ENCODE results near the gene SLC47A1.

The SLC47A1 gene

GRCh38 chr17:19590912-19591551 lies 57.4 kb downstream of the SLC47A1 start:
- H3K4me1 ChIP-seq (ENCODE audit: control insufficient read depth in 2 of 2, insufficient read depth in 2 of 2, low read length in 2 of 2): no peaks in the 10 kb centered on the region
- no peaks in the 10 kb centered on the region for H3K27me3 ChIP-seq (ENCODE audit: control insufficient read depth in 2 of 2, insufficient read depth in 2 of 2, low read length in 2 of 2)
- H3K9ac ChIP-seq (ENCODE audit: low read depth in 1 of 2, low read length in 2 of 2): no peak overlapping the region
- no peaks in the 10 kb centered on the region for H3K9me3 ChIP-seq (ENCODE audit: control insufficient read depth in 2 of 2, low read length in 2 of 2)
- no peak overlapping the region for H3K4me3 ChIP-seq (ENCODE audit: low read length in 2 of 2)
- H3K27ac ChIP-seq (ENCODE audit: low read depth in 2 of 2, low read length in 2 of 2): no peak overlapping the region
- no peaks in the 10 kb centered on the region for H3K36me3 ChIP-seq (ENCODE audit: control insufficient read depth in 2 of 2, insufficient read depth in 2 of 2, low read length in 2 of 2)

GRCh38 chr17:19592316-19592715 lies 58.7 kb downstream of the SLC47A1 start:
- H3K27ac ChIP-seq (ENCODE audit: low read depth in 2 of 2, low read length in 2 of 2): no peak overlapping the region
- H3K4me3 ChIP-seq (ENCODE audit: low read length in 2 of 2): no peak overlapping the region
- no peaks in the 10 kb centered on the region for H3K27me3 ChIP-seq (ENCODE audit: control insufficient read depth in 2 of 2, insufficient read depth in 2 of 2, low read length in 2 of 2)
- H3K9me3 ChIP-seq (ENCODE audit: control insufficient read depth in 2 of 2, low read length in 2 of 2): no peaks in the 10 kb centered on the region
- H3K36me3 ChIP-seq (ENCODE audit: control insufficient read depth in 2 of 2, insufficient read depth in 2 of 2, low read length in 2 of 2): no peaks in the 10 kb centered on the region
- no peak overlapping the region for H3K9ac ChIP-seq (ENCODE audit: low read depth in 1 of 2, low read length in 2 of 2)
- H3K4me1 ChIP-seq (ENCODE audit: control insufficient read depth in 2 of 2, insufficient read depth in 2 of 2, low read length in 2 of 2): no peaks in the 10 kb centered on the region

- no peak overlapping the region for H3K4me3 ChIP-seq (ENCODE audit: low read length in 2 of 2)
- H3K4me1 ChIP-seq (ENCODE audit: control insufficient read depth in 2 of 2, insufficient read depth in 2 of 2, low read length in 2 of 2): no peaks in the 10 kb centered on the region
- H3K36me3 ChIP-seq (ENCODE audit: control insufficient read depth in 2 of 2, insufficient read depth in 2 of 2, low read length in 2 of 2): no peaks in the 10 kb centered on the region
- H3K9ac ChIP-seq (ENCODE audit: low read depth in 1 of 2, low read length in 2 of 2): no peak overlapping the region
- no peaks in the 10 kb centered on the region for H3K27me3 ChIP-seq (ENCODE audit: control insufficient read depth in 2 of 2, insufficient read depth in 2 of 2, low read length in 2 of 2)
- no peak overlapping the region for H3K27ac ChIP-seq (ENCODE audit: low read depth in 2 of 2, low read length in 2 of 2)
- H3K9me3 ChIP-seq (ENCODE audit: control insufficient read depth in 2 of 2, low read length in 2 of 2): no peaks in the 10 kb centered on the region
Observed at GRCh38 chr17:19596869-19597268, 63.2 kb downstream of the SLC47A1 start.

GRCh38 chr17:19610311-19610710 lies 76.7 kb downstream of the SLC47A1 start:
- Histone ChIP-seq H3K4me1 (ENCODE audit: control insufficient read depth in 2 of 2, insufficient read depth in 2 of 2, low read length in 2 of 2) (no peaks in the 10 kb centered on the region), H3K36me3 (ENCODE audit: control insufficient read depth in 2 of 2, insufficient read depth in 2 of 2, low read length in 2 of 2) (no peaks in the 10 kb centered on the region), H3K4me3 (ENCODE audit: low read length in 2 of 2) (no peak overlapping the region), H3K27me3 (ENCODE audit: control insufficient read depth in 2 of 2, insufficient read depth in 2 of 2, low read length in 2 of 2) (no peaks in the 10 kb centered on the region), H3K27ac (ENCODE audit: low read depth in 2 of 2, low read length in 2 of 2) (no peak overlapping the region), H3K9me3 (ENCODE audit: control insufficient read depth in 2 of 2, low read length in 2 of 2) (no peaks in the 10 kb centered on the region), H3K9ac (ENCODE audit: low read depth in 1 of 2, low read length in 2 of 2) (no peak overlapping the region)

GRCh38 chr17:19610879-19611278 lies 77.2 kb downstream of the SLC47A1 start:
- no peaks in the 10 kb centered on the region for H3K27me3 ChIP-seq (ENCODE audit: control insufficient read depth in 2 of 2, insufficient read depth in 2 of 2, low read length in 2 of 2)
- no peak overlapping the region for H3K27ac ChIP-seq (ENCODE audit: low read depth in 2 of 2, low read length in 2 of 2)
- no peak overlapping the region for H3K4me3 ChIP-seq (ENCODE audit: low read length in 2 of 2)
- H3K36me3 ChIP-seq (ENCODE audit: control insufficient read depth in 2 of 2, insufficient read depth in 2 of 2, low read length in 2 of 2): no peaks in the 10 kb centered on the region
- no peaks in the 10 kb centered on the region for H3K9me3 ChIP-seq (ENCODE audit: control insufficient read depth in 2 of 2, low read length in 2 of 2)
- no peaks in the 10 kb centered on the region for H3K4me1 ChIP-seq (ENCODE audit: control insufficient read depth in 2 of 2, insufficient read depth in 2 of 2, low read length in 2 of 2)
- no peak overlapping the region for H3K9ac ChIP-seq (ENCODE audit: low read depth in 1 of 2, low read length in 2 of 2)

- H3K4me3 ChIP-seq (ENCODE audit: low read length in 2 of 2): no peak overlapping the region
- no peaks in the 10 kb centered on the region for H3K27me3 ChIP-seq (ENCODE audit: control insufficient read depth in 2 of 2, insufficient read depth in 2 of 2, low read length in 2 of 2)
- H3K4me1 ChIP-seq (ENCODE audit: control insufficient read depth in 2 of 2, insufficient read depth in 2 of 2, low read length in 2 of 2): no peaks in the 10 kb centered on the region
- H3K27ac ChIP-seq (ENCODE audit: low read depth in 2 of 2, low read length in 2 of 2): no peak overlapping the region
- no peak overlapping the region for H3K9ac ChIP-seq (ENCODE audit: low read depth in 1 of 2, low read length in 2 of 2)
- peaks cover 2 to 8% of the 10 kb centered on the region in 2 donors for H3K9me3 ChIP-seq (ENCODE audit: control insufficient read depth in 2 of 2, low read length in 2 of 2)
- H3K36me3 ChIP-seq (ENCODE audit: control insufficient read depth in 2 of 2, insufficient read depth in 2 of 2, low read length in 2 of 2): no peaks in the 10 kb centered on the region
Observed at GRCh38 chr17:19613979-19614378, 80.3 kb downstream of the SLC47A1 start.

GRCh38 chr17:19614900-19615299 lies 81.2 kb downstream of the SLC47A1 start:
- Histone ChIP-seq H3K27me3 (ENCODE audit: control insufficient read depth in 2 of 2, insufficient read depth in 2 of 2, low read length in 2 of 2) (no peaks in the 10 kb centered on the region), H3K9ac (ENCODE audit: low read depth in 1 of 2, low read length in 2 of 2) (no peak overlapping the region), H3K36me3 (ENCODE audit: control insufficient read depth in 2 of 2, insufficient read depth in 2 of 2, low read length in 2 of 2) (no peaks in the 10 kb centered on the region), H3K4me1 (ENCODE audit: control insufficient read depth in 2 of 2, insufficient read depth in 2 of 2, low read length in 2 of 2) (no peaks in the 10 kb centered on the region), H3K4me3 (ENCODE audit: low read length in 2 of 2) (no peak overlapping the region), H3K9me3 (ENCODE audit: control insufficient read depth in 2 of 2, low read length in 2 of 2) (peaks cover 9 to 16% of the 10 kb centered on the region in 2 donors), H3K27ac (ENCODE audit: low read depth in 2 of 2, low read length in 2 of 2) (no peak overlapping the region)

GRCh38 chr17:19618015-19618414 lies 84.4 kb downstream of the SLC47A1 start:
- H3K36me3 ChIP-seq (ENCODE audit: control insufficient read depth in 2 of 2, insufficient read depth in 2 of 2, low read length in 2 of 2): no peaks in the 10 kb centered on the region
- no peak overlapping the region for H3K4me3 ChIP-seq (ENCODE audit: low read length in 2 of 2)
- peaks cover 9 to 19% of the 10 kb centered on the region in 2 donors for H3K9me3 ChIP-seq (ENCODE audit: control insufficient read depth in 2 of 2, low read length in 2 of 2)
- H3K9ac ChIP-seq (ENCODE audit: low read depth in 1 of 2, low read length in 2 of 2): no peak overlapping the region
- no peak overlapping the region for H3K27ac ChIP-seq (ENCODE audit: low read depth in 2 of 2, low read length in 2 of 2)
- no peaks in the 10 kb centered on the region for H3K27me3 ChIP-seq (ENCODE audit: control insufficient read depth in 2 of 2, insufficient read depth in 2 of 2, low read length in 2 of 2)
- H3K4me1 ChIP-seq (ENCODE audit: control insufficient read depth in 2 of 2, insufficient read depth in 2 of 2, low read length in 2 of 2): no peaks in the 10 kb centered on the region

- no peak overlapping the region for H3K27ac ChIP-seq (ENCODE audit: low read depth in 2 of 2, low read length in 2 of 2)
- H3K9ac ChIP-seq (ENCODE audit: low read depth in 1 of 2, low read length in 2 of 2): no peak overlapping the region
- H3K4me3 ChIP-seq (ENCODE audit: low read length in 2 of 2): no peak overlapping the region
- H3K27me3 ChIP-seq (ENCODE audit: control insufficient read depth in 2 of 2, insufficient read depth in 2 of 2, low read length in 2 of 2): no peaks in the 10 kb centered on the region
- H3K4me1 ChIP-seq (ENCODE audit: control insufficient read depth in 2 of 2, insufficient read depth in 2 of 2, low read length in 2 of 2): no peaks in the 10 kb centered on the region
- peaks cover 9 to 19% of the 10 kb centered on the region in 2 donors for H3K9me3 ChIP-seq (ENCODE audit: control insufficient read depth in 2 of 2, low read length in 2 of 2)
- H3K36me3 ChIP-seq (ENCODE audit: control insufficient read depth in 2 of 2, insufficient read depth in 2 of 2, low read length in 2 of 2): no peaks in the 10 kb centered on the region
Observed at GRCh38 chr17:19619705-19620325, 86.2 kb downstream of the SLC47A1 start.

- peaks cover 9 to 19% of the 10 kb centered on the region in 2 donors for H3K9me3 ChIP-seq (ENCODE audit: control insufficient read depth in 2 of 2, low read length in 2 of 2)
- no peaks in the 10 kb centered on the region for H3K27me3 ChIP-seq (ENCODE audit: control insufficient read depth in 2 of 2, insufficient read depth in 2 of 2, low read length in 2 of 2)
- no peak overlapping the region for H3K9ac ChIP-seq (ENCODE audit: low read depth in 1 of 2, low read length in 2 of 2)
Observed at GRCh38 chr17:19621697-19622096, 88.0 kb downstream of the SLC47A1 start.

More at GRCh38 chr17:19621697-19622096, 88.0 kb downstream of the SLC47A1 start:
- Histone ChIP-seq H3K27ac (ENCODE audit: low read depth in 2 of 2, low read length in 2 of 2) (no peak overlapping the region), H3K36me3 (ENCODE audit: control insufficient read depth in 2 of 2, insufficient read depth in 2 of 2, low read length in 2 of 2) (no peaks in the 10 kb centered on the region), H3K4me3 (ENCODE audit: low read length in 2 of 2) (no peak overlapping the region), H3K4me1 (ENCODE audit: control insufficient read depth in 2 of 2, insufficient read depth in 2 of 2, low read length in 2 of 2) (no peaks in the 10 kb centered on the region)

Measured in mucosa of rectum (tissue), 2 donors.